PC-3 (cell line): ENCODE results near the gene KBTBD7.

Source experiments
- CTCF ChIP-seq: fragments of 300-600 bp; sonication (generic); conservative IDR thresholded peaks from 2 replicates; pipeline ENCODE4 v1.5.1; 2017; ENCODE audit warnings: antibody characterized with exemption, low read depth, mild to moderate bottlenecking, low read length
- EZH2 ChIP-seq: fragments of 300-600 bp; sonication (generic); IDR thresholded peaks from one replicate; pipeline ENCODE4 v1.6.1; 2017; ENCODE audit warnings: antibody characterized with exemption, mild to moderate bottlenecking, low read length; ENCODE audit not compliant: unreplicated experiment
- EZH2phosphoT487 ChIP-seq: fragments of 300-600 bp; sonication (generic); IDR thresholded peaks from 2 replicates; pipeline ENCODE4 v1.6.1; 2018; ENCODE audit warnings: mild to moderate bottlenecking, antibody characterized with exemption, low read length, borderline replicate concordance

DNA sequence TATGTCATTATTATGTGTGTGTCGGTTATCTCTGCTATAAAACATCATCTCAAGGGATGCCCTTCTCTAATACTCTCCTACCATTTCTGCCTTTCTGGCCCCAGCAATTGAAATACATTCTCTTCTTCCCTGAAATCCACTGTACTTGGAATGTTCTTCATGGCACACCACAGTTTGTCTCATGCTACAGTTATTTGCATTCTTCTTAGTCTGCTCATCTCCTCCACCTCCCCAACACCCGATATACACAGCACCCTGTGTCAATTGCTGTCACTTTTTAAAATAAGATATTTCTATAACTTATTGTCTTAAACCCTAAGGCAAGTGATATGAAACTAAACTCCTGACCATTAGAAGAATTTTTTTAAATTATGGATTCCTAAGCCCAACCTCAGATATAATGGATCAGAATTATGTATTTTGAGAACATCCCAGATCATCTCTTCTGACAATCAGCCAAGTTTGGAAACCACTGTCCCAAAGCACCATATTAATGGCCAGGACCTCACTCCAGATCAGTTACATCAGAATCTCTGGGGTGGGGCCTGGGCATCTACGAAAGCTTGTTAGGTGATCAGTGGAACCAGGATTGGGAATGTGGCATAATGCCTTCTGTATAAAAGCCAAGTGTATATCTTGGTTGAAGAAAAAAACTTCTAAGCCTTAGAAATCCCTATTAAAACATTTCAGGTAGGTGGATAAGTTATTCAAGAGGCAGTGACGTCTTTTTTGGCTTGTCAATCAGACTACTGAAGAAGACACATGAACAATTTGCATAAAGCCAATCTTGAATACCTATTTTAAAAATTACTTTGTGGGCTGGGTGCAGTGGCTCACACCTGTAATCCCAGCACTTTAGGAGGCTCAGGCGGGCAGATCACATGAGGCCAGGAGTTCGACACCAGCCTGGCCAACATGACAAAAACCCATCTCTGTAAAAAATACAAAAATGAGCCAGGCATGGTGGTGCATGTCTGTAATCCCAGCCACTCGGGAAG, 30.0 kb upstream of the KBTBD7 start:
- no peak for TF ChIP-seq EZH2
- no peak for TF ChIP-seq CTCF
- no peak for TF ChIP-seq EZH2phosphoT487
